Measurements from ENCODE around the gene SLC43A3. TPM values are rescaled to one million over a fixed set of nuclear protein-coding genes. Genes with fewer than 3 reads are reported as not detected.

SLC43A3 gene
- total RNA-seq, 3 donors from 2014 or later = 104 to 130 (median 105) TPM

DNA sequence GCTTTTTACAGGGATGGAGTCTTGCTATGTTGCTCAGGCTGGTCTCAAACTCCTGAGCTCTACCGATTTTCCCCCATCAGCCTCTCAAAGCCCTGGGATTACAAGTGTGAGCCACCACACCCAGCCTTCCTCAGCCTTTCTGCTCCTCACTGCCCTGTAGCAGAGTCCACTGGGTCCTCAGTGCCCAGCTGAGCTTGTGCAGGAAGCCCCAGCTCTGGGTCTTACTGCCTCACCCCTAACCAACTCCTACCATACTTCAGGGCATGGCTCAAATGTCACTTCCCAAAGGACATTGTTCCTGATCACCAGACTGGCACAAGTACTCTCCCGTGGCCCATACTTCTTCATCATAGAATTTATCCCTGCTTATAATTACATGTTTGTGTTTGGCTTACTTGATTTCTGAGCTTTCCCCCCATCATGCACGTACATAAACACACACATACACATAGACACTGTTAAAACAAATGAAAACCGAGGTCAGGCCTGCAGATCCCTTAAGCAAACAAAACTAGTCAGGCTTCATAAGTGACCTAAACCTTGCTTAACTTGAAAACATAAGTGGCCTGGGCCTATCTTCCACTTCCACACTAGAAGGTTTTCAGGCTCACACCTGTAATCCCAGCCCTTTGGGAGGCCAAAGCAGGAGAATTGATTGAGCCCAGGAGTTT, 14.0 kb upstream of the SLC43A3 start:
- H3K4me1 ChIP-seq = no peaks in the 10 kb centered on the region
- H3K9me3 ChIP-seq = no peaks in the 10 kb centered on the region
- no peaks in the 10 kb centered on the region for H3K36me3 ChIP-seq
- no peaks in the 10 kb centered on the region for H3K27me3 ChIP-seq
- no peak for DNase-seq (ENCODE audit: low spot score in 2 of 2)
- H3K4me3 ChIP-seq = no peak overlapping the region
- TF ChIP-seq POLR2A (IDR thresholded peaks at IDR 0.05) (no peak), POLR2AphosphoS5 (IDR thresholded peaks at IDR 0.05) (no peak)
- TF ChIP-seq, protein P1, sequence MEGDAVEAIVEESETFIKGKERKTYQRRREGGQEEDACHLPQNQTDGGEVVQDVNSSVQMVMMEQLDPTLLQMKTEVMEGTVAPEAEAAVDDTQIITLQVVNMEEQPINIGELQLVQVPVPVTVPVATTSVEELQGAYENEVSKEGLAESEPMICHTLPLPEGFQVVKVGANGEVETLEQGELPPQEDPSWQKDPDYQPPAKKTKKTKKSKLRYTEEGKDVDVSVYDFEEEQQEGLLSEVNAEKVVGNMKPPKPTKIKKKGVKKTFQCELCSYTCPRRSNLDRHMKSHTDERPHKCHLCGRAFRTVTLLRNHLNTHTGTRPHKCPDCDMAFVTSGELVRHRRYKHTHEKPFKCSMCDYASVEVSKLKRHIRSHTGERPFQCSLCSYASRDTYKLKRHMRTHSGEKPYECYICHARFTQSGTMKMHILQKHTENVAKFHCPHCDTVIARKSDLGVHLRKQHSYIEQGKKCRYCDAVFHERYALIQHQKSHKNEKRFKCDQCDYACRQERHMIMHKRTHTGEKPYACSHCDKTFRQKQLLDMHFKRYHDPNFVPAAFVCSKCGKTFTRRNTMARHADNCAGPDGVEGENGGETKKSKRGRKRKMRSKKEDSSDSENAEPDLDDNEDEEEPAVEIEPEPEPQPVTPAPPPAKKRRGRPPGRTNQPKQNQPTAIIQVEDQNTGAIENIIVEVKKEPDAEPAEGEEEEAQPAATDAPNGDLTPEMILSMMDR (IDR thresholded peaks at IDR 0.05) = no peak
- intact Hi-C loops (cut with DNase I; ENCODE audit: low total_unique reads) = no loop called here
- H3K27ac ChIP-seq = no peak overlapping the region

DNA sequence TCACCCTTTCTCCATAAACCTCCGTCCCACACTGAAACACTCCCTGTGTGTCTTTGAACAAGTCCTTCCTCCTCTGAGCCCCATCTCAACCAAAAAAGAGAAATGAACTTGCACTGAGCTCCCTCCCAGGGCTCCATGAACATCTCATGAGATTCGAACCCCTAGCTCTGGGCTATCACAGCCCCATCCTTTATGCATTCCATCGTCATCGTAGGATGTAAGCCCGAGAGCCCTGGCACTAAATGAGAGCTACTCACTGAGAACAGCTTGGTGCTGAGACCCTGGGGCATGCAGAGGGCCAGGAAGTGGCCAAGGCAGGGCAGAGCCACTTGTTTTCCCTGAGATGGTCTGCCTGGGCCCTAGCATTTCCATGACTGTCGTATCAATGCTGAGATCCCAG, 12.9 kb upstream of the SLC43A3 start:
- intact Hi-C loops (cut with DNase I; ENCODE audit: low total_unique reads) = no loop called here
- H3K4me3 ChIP-seq = no peak overlapping the region
- no peak overlapping the region for H3K27ac ChIP-seq
- no peak for TF ChIP-seq POLR2AphosphoS5 (IDR thresholded peaks at IDR 0.05)
- TF ChIP-seq, protein P1 (IDR thresholded peaks at IDR 0.05) = no peak
- TF ChIP-seq POLR2A (IDR thresholded peaks at IDR 0.05) = no peak
- H3K9me3 ChIP-seq = no peaks in the 10 kb centered on the region
- H3K4me1 ChIP-seq = no peaks in the 10 kb centered on the region
- no peaks in the 10 kb centered on the region for H3K36me3 ChIP-seq
- no peak for DNase-seq (ENCODE audit: low spot score in 2 of 2)
- H3K27me3 ChIP-seq = no peaks in the 10 kb centered on the region

DNA sequence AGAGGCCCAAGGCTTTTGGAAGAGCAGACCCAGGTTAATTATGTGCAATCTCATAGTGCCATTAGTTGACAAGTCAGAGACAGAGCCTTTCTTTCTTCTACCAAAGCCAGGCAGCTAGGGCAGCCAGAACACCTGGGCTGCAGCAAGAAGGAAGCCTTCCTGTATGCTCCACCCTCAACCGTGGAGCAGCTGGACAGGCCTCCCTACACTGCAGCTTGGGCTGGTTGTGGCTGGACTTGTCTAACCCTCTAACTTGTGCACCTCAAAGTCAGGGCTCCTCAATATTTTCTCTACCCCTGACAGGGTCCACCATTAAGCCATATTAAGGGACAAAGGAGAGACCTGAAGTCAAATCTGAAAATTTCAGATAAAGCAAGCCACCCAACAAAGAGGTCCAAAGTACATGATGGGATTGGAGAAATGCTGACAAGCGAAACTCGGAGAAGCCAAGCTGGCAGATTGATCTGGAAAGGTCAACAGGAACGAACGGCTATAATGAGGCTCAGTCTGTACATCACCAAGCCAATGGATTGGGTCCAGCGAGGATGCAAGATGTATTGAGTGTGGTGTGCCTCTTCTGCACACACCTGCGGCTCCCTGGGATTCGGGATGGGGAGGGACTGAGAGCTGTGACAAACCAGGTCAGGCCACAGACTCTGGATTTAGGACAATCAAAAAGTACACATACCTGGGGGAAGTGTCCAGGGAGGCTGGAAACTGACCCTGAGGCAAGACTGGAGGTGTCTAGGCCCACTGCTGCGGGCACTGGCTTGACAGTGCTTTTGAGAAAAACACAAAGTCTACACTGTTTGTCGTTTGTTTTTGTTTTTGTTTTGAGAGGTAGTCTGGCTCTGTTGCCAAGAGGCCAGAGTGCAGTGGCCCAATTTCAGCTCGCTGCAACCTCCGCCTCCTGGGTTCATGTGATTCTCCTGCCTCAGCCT, 11.7 kb upstream of the SLC43A3 start:
- TF ChIP-seq POLR2A (IDR thresholded peaks at IDR 0.05) (no peak), POLR2AphosphoS5 (IDR thresholded peaks at IDR 0.05) (no peak)

DNA sequence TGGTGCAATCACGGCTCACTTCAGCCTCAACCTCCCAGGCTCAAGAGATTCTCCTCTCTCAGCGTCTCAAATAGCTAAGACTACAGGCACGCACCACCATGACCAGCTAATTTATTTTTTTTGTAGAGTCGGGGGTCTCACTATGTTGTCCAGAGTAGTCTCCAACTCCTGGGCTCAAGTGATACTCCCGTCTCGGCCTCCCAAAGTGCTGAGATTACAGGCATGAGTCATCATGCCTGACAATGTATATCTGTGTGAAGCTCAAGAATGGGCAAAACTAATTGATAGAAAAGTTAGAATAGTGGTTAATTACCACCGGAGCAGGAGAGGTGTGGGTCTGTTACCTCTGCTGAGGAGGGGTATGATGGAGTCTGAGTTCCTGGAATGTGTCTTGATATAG, 9.1 kb upstream of the SLC43A3 start:
- no peak for DNase-seq (ENCODE audit: low spot score in 2 of 2)
- Histone ChIP-seq H3K27me3 (no peaks in the 10 kb centered on the region), H3K27ac (no peak overlapping the region), H3K9me3 (no peaks in the 10 kb centered on the region), H3K36me3 (no peaks in the 10 kb centered on the region), H3K4me3 (no peak overlapping the region), H3K4me1 (no peaks in the 10 kb centered on the region)
- TF ChIP-seq POLR2AphosphoS5 (IDR thresholded peaks at IDR 0.05) = no peak
- no peak for TF ChIP-seq POLR2A (IDR thresholded peaks at IDR 0.05)
- TF ChIP-seq, protein P1 (IDR thresholded peaks at IDR 0.05) = no peak
- intact Hi-C loops (cut with DNase I; ENCODE audit: low total_unique reads) = no loop called here

More for the DNA sequence above, 11.7 kb upstream of the SLC43A3 start:
- H3K4me3 ChIP-seq = no peak overlapping the region
- H3K27me3 ChIP-seq = no peaks in the 10 kb centered on the region
- H3K4me1 ChIP-seq = no peaks in the 10 kb centered on the region
- H3K9me3 ChIP-seq = no peaks in the 10 kb centered on the region
- H3K36me3 ChIP-seq = no peaks in the 10 kb centered on the region
- no peak overlapping the region for H3K27ac ChIP-seq
- intact Hi-C loops (cut with DNase I; ENCODE audit: low total_unique reads) = no loop called here
- no peak for DNase-seq (ENCODE audit: low spot score in 2 of 2)

DNA sequence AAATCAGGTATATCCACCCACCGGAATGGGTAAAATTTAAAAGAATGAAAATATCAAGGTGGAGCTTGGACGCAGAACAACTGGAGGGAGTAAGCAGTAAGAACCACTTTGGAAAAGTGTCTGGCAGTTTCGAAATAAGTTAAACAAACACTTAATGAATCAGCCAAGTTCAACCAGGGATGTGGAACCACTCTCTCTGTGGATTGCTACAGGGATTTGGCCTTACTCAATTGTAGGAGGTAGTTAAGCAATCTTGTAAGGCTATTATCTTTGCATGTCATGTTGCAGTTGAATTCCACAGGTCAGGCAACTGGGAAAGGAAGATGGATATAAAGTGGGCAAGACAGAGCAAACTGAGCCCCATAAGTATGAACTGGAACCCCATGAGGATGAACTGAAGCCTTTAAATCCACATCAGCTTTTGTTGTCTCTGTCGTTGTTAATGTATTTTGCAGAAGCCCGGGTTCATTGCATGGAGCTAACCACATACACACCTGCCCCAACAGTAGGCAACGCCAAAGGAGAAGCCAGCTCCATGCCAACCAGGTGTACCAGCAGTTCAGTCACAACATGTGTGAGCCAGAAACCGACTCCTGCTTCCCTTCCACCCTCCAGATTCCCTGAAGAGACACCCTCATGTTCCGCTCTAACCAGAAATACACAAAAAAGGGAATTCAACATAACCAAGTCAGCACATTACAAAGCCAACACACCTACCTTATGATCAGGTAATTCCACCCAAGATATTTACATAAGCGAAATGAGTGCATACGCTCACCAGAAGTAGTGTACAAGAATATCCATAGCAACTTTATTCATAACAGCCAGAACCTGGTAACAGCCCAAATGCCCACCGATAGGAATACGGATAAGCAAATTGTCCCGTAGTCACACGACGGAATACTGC, 8.0 kb upstream of the SLC43A3 start:
- Histone ChIP-seq H3K36me3 (no peaks in the 10 kb centered on the region), H3K27me3 (no peaks in the 10 kb centered on the region), H3K9me3 (no peaks in the 10 kb centered on the region), H3K27ac (peak overlapping the region; percentile 46 to 67), H3K4me3 (no peak overlapping the region), H3K4me1 (no peaks in the 10 kb centered on the region)
- DNase-seq (ENCODE audit: low spot score in 2 of 2) = peak in 1 of 2 donors; percentile 38
- TF ChIP-seq, protein P1 (IDR thresholded peaks at IDR 0.05) = no peak
- TF ChIP-seq POLR2AphosphoS5 (IDR thresholded peaks at IDR 0.05) (peak in 2 of 3 donors; percentile 65 to 83), POLR2A (IDR thresholded peaks at IDR 0.05) (no peak)
- intact Hi-C loops (cut with DNase I; ENCODE audit: low total_unique reads) = no loop called here
